Inflammatory macrophage (primary cell): ENCODE measurements around the gene ASPHD2.

Source experiments
- DNase-seq, 2 donors: peaks; one replicate each; pipeline ENCODE4 v3.0.0-alpha.2; 2020 to 2022

ASPHD2 gene

DNA sequence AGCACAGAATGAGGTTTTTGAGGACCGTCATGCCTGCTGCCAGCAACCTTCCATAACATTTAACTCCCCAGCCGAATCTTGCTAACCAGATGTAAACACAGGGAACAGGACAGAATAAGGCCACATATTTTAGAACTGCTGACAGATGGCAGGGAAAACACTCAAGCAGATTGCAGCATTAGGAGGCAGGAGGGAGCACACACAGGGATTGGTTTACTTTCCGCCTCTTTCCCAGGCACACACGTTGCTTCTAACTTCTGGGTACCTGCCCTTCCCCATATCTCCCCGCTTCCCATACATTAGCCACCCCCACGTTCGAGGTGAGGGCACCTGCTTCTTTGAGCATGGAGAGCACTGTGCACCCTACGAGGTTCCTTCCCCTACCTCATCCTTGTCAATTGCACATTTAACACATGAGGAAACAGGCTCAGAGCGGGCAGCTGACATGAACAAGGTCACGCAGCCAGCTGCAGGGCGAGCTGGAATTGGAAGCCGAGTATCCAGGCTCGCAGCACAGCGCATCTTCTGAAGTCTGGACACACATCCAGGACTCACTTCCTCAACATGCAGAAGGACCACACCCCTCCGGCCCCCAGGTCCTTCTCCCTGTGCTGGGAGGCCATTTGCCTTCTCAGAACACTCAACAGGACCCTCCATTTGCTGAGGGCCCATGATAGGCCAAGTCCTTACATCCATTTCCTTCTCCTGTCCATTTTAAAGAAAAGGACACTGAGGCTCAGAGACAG lies 18.7 kb downstream of the ASPHD2 start:
- no peak for DNase-seq

DNA sequence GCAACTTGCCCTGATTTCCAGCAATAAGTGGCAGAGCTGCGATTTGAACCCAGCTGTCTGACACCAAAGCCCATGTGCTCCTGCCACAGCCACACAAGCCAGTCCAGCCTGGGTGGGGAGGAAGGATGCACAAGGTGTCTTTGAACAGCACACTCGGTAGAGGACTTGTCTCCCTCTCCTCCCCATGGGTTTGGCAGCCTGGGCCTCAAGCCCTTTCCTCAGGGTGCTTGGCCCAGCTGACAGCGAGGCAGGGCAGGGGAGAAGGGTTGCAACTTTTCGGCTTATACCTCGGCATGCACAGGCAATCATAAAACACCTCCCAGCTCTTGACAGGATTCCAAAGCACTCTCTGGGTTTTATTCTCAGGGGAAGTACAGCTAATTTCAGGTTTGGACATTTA lies 19.3 kb downstream of the ASPHD2 start:
- DNase-seq = no peak

- no peak for DNase-seq
Measured at GRCh38 chr22:26448941-26449340, 19.9 kb downstream of the ASPHD2 start.

DNA sequence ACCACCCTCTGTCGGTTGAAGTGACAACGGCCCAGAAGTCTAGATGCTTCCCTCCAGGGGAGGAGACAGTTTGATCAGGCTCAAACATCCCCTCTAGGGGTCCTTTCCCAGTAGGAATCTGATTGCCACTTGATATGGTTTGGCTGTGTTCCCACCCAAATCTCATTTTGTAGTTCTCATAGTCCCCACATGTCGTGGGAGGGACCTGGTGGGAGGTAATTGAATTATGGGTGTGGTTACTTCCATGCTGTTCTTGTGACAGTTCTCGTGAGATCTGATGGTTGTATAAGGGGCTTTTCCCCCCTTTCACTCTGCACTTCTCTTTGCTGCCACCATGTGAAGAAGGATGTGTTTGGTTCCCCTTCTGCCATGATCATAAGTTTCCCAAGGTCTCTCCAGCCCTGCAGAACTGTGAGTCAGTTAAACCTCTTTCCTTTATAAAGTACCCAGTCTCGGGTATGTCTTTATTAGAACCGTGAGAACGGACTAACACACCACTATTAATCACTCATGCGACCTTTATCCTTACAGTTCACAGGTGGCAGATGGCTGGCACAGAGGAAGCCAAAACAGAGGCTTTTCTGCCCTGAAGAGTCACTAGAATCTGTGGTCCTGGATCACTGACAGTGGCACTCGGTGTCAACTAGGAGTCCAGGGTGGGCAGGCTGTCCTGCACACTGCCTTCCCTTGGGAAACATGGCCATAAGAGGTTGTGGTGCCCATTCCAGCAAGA lies 21.6 kb downstream of the ASPHD2 start:
- DNase-seq = peak in 1 of 2 donors; percentile 14

GRCh38 chr22:26452236-26453016 lies 23.4 kb downstream of the ASPHD2 start:
- no peak for DNase-seq

DNA sequence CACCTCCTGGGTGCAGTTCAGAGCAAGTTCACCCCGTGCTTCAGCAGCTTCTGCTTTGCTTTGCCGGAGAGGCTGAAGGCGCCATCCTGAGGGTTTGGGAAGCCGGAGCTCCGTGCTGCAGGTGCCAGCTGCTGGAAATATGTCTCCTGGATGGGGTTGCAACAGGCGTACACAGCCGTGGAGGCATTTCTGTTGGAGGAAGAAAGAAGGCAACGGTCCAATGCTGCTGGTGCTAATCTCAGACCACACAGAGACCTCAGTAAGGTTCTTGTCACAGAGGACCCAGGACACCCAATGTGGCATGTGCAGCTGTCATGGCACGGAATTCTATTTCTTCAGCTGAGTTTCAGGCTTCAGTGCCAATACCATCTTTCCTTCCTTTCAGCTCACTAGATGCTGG lies 24.2 kb downstream of the ASPHD2 start:
- DNase-seq = no peak

DNA sequence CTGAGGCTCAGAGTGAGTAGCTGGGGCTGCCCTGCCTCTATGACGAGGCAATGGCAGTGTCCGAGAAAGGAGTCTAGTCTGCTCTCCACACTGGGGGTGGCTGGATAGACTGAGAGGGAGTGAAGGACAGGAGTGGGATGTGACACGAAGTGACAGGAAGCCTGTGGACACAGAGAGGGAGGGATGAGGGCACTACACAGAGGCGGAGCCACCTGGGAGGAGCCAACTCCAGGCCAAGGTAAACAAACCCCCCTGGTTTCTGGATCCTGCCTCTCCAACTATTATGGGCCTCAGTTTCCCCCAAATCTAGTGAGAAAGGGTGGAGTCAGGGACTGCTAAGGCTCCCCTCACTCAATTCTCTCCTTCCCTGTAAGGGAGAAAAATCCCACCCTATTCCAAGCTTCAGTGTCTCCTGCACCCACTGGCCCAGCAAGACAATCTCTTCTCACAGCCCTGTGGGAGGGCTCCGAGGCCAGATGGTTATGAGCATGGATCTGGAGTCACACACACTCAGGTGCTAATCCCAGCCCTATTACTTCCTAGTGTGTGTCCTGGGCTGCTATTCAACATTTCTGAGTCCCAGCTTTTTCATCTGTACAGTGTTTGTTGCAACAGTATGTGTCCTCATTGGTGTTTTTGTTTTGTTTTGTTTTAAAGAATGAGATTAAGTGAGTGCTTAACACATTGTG lies 24.9 kb downstream of the ASPHD2 start:
- no peak for DNase-seq

DNA sequence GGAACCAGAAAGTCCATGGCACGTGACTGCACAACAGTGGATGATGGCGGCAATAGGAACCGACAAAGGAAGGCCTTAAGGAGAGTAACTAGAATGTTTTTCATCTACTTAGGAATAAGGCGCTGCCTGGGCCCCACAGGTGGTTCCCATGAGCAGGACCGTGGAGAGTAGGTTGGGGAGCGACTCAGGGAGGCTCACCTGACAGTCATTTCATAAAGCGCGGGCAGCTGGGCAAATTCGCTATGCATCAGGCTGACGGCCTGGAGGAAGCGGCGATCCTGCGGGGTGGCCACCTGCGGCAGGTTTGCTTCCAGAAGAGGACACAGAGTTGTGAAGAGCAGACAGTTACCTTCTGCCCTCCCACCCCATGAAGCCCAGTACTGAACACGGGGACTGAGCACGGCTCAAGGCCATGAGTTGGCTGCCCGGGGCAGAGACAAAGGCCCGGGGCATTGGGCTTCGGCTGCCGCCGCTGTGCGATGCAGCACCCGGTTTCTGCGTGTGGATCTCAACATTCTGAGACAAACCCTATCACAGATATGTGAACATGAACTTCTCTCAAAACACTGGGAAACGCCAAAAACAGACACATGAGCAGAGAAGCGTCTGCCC lies 28.7 kb downstream of the ASPHD2 start:
- no peak for DNase-seq

DNA sequence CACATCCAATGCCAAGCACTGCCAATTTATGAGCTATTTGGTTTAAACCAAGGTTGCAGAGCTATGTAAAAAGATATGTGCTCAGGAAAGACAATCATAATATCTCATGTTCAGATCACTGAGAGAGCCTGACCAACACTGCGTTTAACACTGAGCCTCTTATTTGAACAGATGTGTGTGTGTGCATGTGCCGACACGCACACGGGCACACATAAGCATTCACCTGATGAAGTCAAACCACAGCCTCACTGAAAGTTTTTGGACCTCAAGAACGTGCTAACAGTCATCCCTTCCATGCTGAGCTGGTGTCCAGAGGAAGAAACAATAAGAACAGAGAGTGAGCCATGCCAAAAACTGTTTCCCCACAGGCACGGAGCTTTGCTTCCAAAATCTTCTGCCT lies 31.1 kb downstream of the ASPHD2 start:
- DNase-seq = no peak

- peak; percentile 15 to 25 for DNase-seq
Measured at GRCh38 chr22:26461188-26461810, 32.2 kb downstream of the ASPHD2 start.

- no peak for DNase-seq
Measured at GRCh38 chr22:26462051-26462450, 33.0 kb downstream of the ASPHD2 start.

GRCh38 chr22:26462641-26463040 lies 33.6 kb downstream of the ASPHD2 start:
- no peak for DNase-seq

GRCh38 chr22:26463101-26463661 lies 34.1 kb downstream of the ASPHD2 start:
- peak in 1 of 2 donors; percentile 16 for DNase-seq

DNA sequence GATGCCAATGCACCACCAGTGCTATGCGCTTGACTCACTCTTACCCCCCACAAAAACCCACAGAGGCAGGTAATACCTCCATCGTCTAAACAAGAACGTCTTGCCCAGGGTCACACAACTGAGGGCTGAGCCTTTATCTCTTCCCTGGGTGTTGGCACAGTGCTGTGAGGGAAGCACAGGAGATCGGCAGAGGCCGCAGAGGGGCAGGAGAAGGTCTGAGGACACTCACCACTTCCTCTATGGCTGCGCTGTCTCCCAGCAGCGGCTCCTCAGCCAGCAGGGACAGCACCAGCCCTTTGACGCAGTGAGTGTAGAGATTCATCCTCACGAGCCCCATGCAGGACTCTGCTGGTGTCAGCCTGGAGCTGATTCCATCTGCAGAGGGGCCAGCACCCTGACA lies 34.6 kb downstream of the ASPHD2 start:
- DNase-seq = peak in 1 of 2 donors; percentile 20

- no peak for DNase-seq
Measured at GRCh38 chr22:26464312-26464711, 35.3 kb downstream of the ASPHD2 start.

- no peak for DNase-seq
Measured at GRCh38 chr22:26466196-26466595, 37.1 kb downstream of the ASPHD2 start.

- no peak for DNase-seq
Measured at GRCh38 chr22:26470807-26471206, 41.7 kb downstream of the ASPHD2 start.

DNA sequence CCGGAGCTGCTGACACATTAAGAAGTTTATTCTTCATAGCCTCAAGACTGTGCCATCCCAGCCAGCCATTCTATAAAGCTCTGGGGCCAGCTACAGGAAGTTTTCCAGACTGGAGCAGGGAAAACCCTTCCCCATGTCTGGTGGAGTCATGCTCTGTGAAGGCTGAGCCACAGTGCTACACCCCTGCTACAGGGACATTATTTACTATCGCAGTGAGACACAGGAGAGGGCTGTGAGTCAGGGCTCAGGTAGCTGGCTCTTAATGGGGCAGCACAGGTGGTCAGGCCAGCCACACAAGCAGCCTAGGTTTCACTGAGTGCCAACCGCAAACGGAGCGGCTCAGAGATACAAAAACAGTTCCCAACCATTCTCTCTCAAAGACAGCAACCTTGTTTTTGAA lies 42.5 kb downstream of the ASPHD2 start:
- DNase-seq = no peak

DNA sequence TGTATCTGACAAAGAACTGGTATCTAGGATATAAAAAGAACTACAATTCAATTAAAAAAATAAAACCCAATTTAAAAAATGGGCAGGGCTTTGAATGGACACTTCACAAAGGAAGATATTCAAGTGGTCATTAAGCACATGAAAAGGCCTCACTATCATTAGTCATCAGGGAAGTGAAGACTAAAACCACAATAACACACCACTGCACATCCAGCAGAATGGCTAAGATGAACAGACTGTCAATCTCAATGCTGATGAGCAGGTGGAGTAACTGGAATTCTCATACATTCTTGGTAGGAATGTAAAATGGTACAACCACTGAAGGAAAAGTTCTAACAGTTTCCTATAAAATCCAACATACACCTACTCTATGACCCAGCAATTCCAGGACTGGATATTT lies 45.6 kb downstream of the ASPHD2 start:
- DNase-seq = peak; percentile 54 to 64

- DNase-seq = peak; percentile 26 to 29
Measured at GRCh38 chr22:26476705-26477340, 47.8 kb downstream of the ASPHD2 start.

- DNase-seq = no peak
Measured at GRCh38 chr22:26477341-26477731, 48.3 kb downstream of the ASPHD2 start.
